Cardiac fibroblast (primary cell): ENCODE measurements around the gene LRPAP1.

Source experiments
- DNase-seq, 2 donors: peaks; one replicate each; pipeline versions ENCODE4 v3.0.0 to v3.0.0-alpha.2; 2010; ENCODE audit warnings: low read depth in 2 of 2
- H3K4me3 ChIP-seq, 2 donors: replicated peaks in 1 of 2; 1 replicate in 1 of 2; 2 replicates in 1 of 2; pipeline ENCODE4 v1.5.1; 2011; ENCODE audit warnings: low read depth in 2 of 2, low read length in 2 of 2, mild to moderate bottlenecking in 2 of 2, moderate library complexity in 1 of 2
- CTCF ChIP-seq: IDR thresholded peaks from one replicate; pipeline ENCODE4 v1.5.1; 2011; ENCODE audit warnings: low read depth, mild to moderate bottlenecking, low read length, inconsistent platforms

Gene LRPAP1

GRCh38 chr4:3527914-3528876 is 4.0 kb downstream of the LRPAP1 start:
- TF ChIP-seq CTCF, result no peak
- no peak for DNase-seq
- H3K4me3 ChIP-seq, result no peak overlapping the region

- no peak overlapping the region for H3K4me3 ChIP-seq
- TF ChIP-seq CTCF, result no peak
- DNase-seq, result no peak
These were observed 4.9 kb downstream of the LRPAP1 start for GRCh38 chr4:3527101-3527913.

GRCh38 chr4:3526456-3526855 is 5.8 kb downstream of the LRPAP1 start:
- no peak for TF ChIP-seq CTCF
- H3K4me3 ChIP-seq, result no peak overlapping the region
- DNase-seq, result no peak

- no peak for DNase-seq
- no peak for TF ChIP-seq CTCF
These were observed 6.4 kb downstream of the LRPAP1 start for GRCh38 chr4:3525532-3526430.

GRCh38 chr4:3524920-3525319 is 7.3 kb downstream of the LRPAP1 start:
- DNase-seq, result no peak
- TF ChIP-seq CTCF, result no peak
- H3K4me3 ChIP-seq, result no peak overlapping the region

More at GRCh38 chr4:3525532-3526430, 6.4 kb downstream of the LRPAP1 start:
- no peak overlapping the region for H3K4me3 ChIP-seq

GRCh38 chr4:3524349-3524748 is 7.9 kb downstream of the LRPAP1 start:
- TF ChIP-seq CTCF, result no peak
- no peak overlapping the region for H3K4me3 ChIP-seq
- no peak for DNase-seq
